Ovary (tissue), 3 donors: ENCODE measurements around the gene TGFB1.

ENCODE experiments used
- CTCF ChIP-seq, 3 donors: fragments of 450-650 bp in 2 of 3; fragments of 200-600 bp in 1 of 3; IDR thresholded peaks; one replicate each; pipeline versions ENCODE4 v1.5.1 to v1.8.0; 2016 to 2022; ENCODE audit warnings: antibody characterized with exemption in 3 of 3, mild to moderate bottlenecking in 1 of 3
- EP300 ChIP-seq: sonication (generic); formaldehyde crosslinking; IDR thresholded peaks from one replicate; pipeline ENCODE4 v1.6.1; 2017; ENCODE audit warnings: antibody characterized with exemption
- POLR2A ChIP-seq: fragments of 450-650 bp; IDR thresholded peaks from one replicate; pipeline ENCODE4 v1.6.1; 2017; ENCODE audit warnings: antibody characterized with exemption, mild to moderate bottlenecking, moderate library complexity
- donor health status: DM: no; HTN: no; CAD: no.

GRCh38 chr19:41364524-41365391 is 11.0 kb upstream of the TGFB1 start:
- TF ChIP-seq CTCF (IDR thresholded peaks at IDR 0.05) (no peak), POLR2A (no peak), EP300 (no peak)
